Stomach (tissue), 9 donors: Measurements from ENCODE around the gene COP1. TPM values are rescaled to one million over a fixed set of nuclear protein-coding genes. Genes with fewer than 3 reads are reported as not detected.

Experiments
- DNase-seq, 2 donors: peaks; one replicate each; pipeline versions ENCODE4 v3.0.0 to v3.0.0-alpha.2; 2013 to 2019
- H3K27ac ChIP-seq, 5 donors: fragments of 200-600 bp in 4 of 5; sonication (generic) in 4 of 5; one replicate each; pipeline ENCODE4 v1.5.1; 2013 to 2019; ENCODE audit warnings: mild to moderate bottlenecking in 1 of 5, moderate library complexity in 1 of 5
- H3K27me3 ChIP-seq, 3 donors: fragments of 200-600 bp; sonication (generic); one replicate each; pipeline ENCODE4 v1.5.1; 2017 to 2019; ENCODE audit warnings: mixed run types in 1 of 3
- H3K36me3 ChIP-seq, 4 donors: fragments of 200-600 bp; sonication (generic); 1 replicate in 3 of 4; 2 replicates in 1 of 4; pipeline ENCODE4 v1.5.1; 2016 to 2019
- H3K4me1 ChIP-seq, 4 donors: fragments of 200-600 bp; sonication (generic); one replicate each; pipeline ENCODE4 v1.5.1; 2016 to 2019
- H3K4me3 ChIP-seq, 4 donors: fragments of 200-600 bp; sonication (generic) in 3 of 4; one replicate each; pipeline ENCODE4 v1.5.1; 2016 to 2019; ENCODE audit warnings: mild to moderate bottlenecking in 1 of 4
- H3K9me3 ChIP-seq, 4 donors: fragments of 200-600 bp; sonication (generic); one replicate each; pipeline ENCODE4 v1.5.1; 2016 to 2019
- EP300 ChIP-seq: sonication (generic); formaldehyde crosslinking; IDR thresholded peaks from one replicate; pipeline ENCODE4 v1.6.1; 2017; ENCODE audit warnings: antibody characterized with exemption
- POLR2A ChIP-seq, 4 donors: fragments of 450-650 bp; IDR thresholded peaks; one replicate each; pipeline ENCODE4 v1.6.1; 2016; ENCODE audit warnings: antibody characterized with exemption in 4 of 4, control low read depth in 2 of 4, mild to moderate bottlenecking in 1 of 4, moderate library complexity in 1 of 4
- POLR2AphosphoS5 ChIP-seq, 3 donors: sonication (generic); formaldehyde crosslinking; IDR thresholded peaks; one replicate each; pipeline ENCODE4 v1.6.1; 2016; ENCODE audit warnings: antibody characterized with exemption in 3 of 3
- WGBS, 5 donors: extraction: QIAGEN DNeasy Blood & Tissue Kit in 3 of 5; methylation state at CpG; one replicate each; pipeline versions ENCODE4 v1.1.5 to v1.1.7; 2013 to 2018; 5-methylcytosine and 5-hydroxymethylcytosine counted together
- intact Hi-C: fragments of 100-400 bp; cut with DNase I; formaldehyde crosslinking; loops from one replicate; pipeline ENCODE4 v1.15.1; 2023; ENCODE audit warnings: low total_unique reads
- polyA plus RNA-seq, 3 donors: library from polyadenylated mRNA; stranded (reverse); fragments of 200-250 nt; gene quantifications; one replicate each; pipeline ENCODE4 v1.2.3, GENCODE V29; 2013
- total RNA-seq, 5 donors: library from RNA; depleted of rRNA; stranded (reverse); fragments of >200 nt; gene quantifications; one replicate each; pipeline versions ENCODE4 v1.1.0 to v1.2.3, GENCODE V29; 2014 to 2016
- TF ChIP-seq, protein P1 (sequence below), 7 experiments: fragments of 450-650 bp in 4 of 7; fragments of 200-600 bp in 3 of 7; sonication (generic) in 3 of 7; IDR thresholded peaks; one replicate each; pipeline ENCODE4 v1.5.1; 2016 to 2019; ENCODE audit warnings: antibody characterized with exemption in 7 of 7, control low read depth in 2 of 7, mild to moderate bottlenecking in 1 of 7
- donor health status: healthy with polysubstance abuse.
- donor health status: Bipolar disorder and iron deficiency.
- donor health status: healthy.

COP1 gene
- total and polyA plus RNA-seq, 8 donors: 36.2 to 127 (median 55.1) TPM

DNA sequence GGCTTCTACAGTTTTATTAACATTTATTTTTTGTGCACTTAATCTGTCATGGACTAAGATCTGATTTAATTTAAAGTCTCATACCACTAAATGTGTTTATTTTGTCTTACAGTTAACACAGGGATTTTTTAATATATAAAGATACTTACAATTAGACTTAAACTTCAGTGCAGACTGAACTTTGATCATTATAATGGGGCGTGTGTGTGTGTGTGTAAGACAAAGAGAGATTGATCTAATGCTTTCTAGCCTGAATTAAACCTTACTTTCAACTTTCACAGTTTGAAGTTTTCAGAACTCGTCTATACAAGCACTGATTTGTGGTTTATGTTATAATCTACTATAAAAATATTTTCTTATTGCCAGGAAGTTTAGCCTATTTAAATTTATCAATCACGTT lies 150.8 kb downstream of the COP1 start:
- Histone ChIP-seq H3K9me3 (no peaks in the 10 kb centered on the region), H3K27ac (no peak overlapping the region), H3K36me3 (peaks cover 0 to 7% (median 0%) of the 10 kb centered on the region in 4 donors), H3K27me3 (no peaks in the 10 kb centered on the region), H3K4me1 (no peaks in the 10 kb centered on the region), H3K4me3 (no peak overlapping the region)
- DNase-seq: peak in 1 of 2 donors; percentile 8
- intact Hi-C loops: no loop called here
- WGBS, 5 donors: 52 to 63% (median 56%) methylated on average over 3 of the region's 3 CpGs
- TF ChIP-seq POLR2AphosphoS5 (IDR thresholded peaks at IDR 0.05): no peak
- TF ChIP-seq EP300: no peak
- TF ChIP-seq POLR2A (IDR thresholded peaks at IDR 0.05): no peak
- TF ChIP-seq, protein P1, sequence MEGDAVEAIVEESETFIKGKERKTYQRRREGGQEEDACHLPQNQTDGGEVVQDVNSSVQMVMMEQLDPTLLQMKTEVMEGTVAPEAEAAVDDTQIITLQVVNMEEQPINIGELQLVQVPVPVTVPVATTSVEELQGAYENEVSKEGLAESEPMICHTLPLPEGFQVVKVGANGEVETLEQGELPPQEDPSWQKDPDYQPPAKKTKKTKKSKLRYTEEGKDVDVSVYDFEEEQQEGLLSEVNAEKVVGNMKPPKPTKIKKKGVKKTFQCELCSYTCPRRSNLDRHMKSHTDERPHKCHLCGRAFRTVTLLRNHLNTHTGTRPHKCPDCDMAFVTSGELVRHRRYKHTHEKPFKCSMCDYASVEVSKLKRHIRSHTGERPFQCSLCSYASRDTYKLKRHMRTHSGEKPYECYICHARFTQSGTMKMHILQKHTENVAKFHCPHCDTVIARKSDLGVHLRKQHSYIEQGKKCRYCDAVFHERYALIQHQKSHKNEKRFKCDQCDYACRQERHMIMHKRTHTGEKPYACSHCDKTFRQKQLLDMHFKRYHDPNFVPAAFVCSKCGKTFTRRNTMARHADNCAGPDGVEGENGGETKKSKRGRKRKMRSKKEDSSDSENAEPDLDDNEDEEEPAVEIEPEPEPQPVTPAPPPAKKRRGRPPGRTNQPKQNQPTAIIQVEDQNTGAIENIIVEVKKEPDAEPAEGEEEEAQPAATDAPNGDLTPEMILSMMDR (IDR thresholded peaks at IDR 0.05): no peak

DNA sequence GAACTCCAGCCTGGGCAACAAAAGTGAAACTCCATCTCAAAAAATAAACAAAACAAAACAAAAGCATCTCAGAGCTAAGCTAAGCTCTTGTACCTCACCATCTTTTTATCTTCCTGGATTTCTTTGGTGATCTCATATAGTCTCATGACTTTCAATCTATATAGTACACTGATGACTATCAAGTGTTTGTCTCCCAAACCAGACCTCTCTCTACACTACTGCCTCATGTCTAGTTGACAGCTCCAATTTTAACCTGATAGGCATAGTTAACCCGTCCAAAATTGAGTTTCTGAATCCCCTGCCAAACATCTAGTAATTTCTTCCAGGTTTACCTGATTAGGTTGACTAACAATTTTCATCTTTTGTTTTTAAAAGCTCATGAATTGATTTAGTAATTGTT lies 151.7 kb downstream of the COP1 start:
- TF ChIP-seq, protein P1 (IDR thresholded peaks at IDR 0.05): no peak
- no peak for TF ChIP-seq POLR2A (IDR thresholded peaks at IDR 0.05)
- no peak for TF ChIP-seq EP300
- no peaks in the 10 kb centered on the region for H3K9me3 ChIP-seq
- H3K27ac ChIP-seq: no peak overlapping the region
- DNase-seq: no peak
- intact Hi-C loops: no loop called here
- peaks cover 0 to 7% (median 0%) of the 10 kb centered on the region in 4 donors for H3K36me3 ChIP-seq
- H3K27me3 ChIP-seq: no peaks in the 10 kb centered on the region
- 92 to 100% (median 100%) methylated on average over 1 of the region's 1 CpG for WGBS, 5 donors
- no peak overlapping the region for H3K4me3 ChIP-seq
- H3K4me1 ChIP-seq: no peaks in the 10 kb centered on the region

DNA sequence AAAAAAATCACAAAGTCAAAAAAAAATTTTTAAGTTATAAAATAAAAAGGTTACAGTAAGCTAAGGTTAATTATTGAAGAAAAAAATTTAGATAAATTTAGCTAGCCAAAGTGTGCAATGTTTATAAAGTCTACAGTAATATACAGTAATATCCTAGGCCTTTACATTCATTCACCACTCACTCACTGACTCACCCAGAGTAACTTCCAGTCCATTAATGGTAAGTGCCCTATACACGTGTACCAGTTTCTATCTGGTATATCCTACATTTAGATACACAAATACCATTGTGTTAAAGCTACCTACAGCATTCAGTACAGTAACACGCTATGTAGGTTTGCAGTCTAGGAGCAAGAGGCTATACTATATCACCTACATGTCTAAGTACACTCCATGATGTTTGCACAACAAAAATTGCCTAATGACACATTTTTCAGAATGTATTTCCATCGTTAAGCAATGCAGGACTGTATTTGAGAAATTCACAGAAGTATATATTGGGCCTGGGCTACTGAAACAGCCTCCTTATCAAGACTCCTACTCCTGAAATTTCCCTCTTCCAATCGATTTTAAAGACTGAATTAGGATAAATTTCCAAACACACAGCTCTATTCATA lies 155.1 kb downstream of the COP1 start:
- no peaks in the 10 kb centered on the region for H3K27me3 ChIP-seq
- no peak overlapping the region for H3K4me3 ChIP-seq
- no peak overlapping the region for H3K27ac ChIP-seq
- WGBS, 5 donors: 79 to 88% (median 82%) methylated on average over 4 of the region's 4 CpGs
- no peaks in the 10 kb centered on the region for H3K4me1 ChIP-seq
- DNase-seq: no peak
- TF ChIP-seq POLR2A (IDR thresholded peaks at IDR 0.05): no peak
- TF ChIP-seq EP300: no peak
- TF ChIP-seq POLR2AphosphoS5 (IDR thresholded peaks at IDR 0.05): no peak
- TF ChIP-seq, protein P1 (IDR thresholded peaks at IDR 0.05): no peak
- intact Hi-C loops: no loop called here
- H3K9me3 ChIP-seq: no peaks in the 10 kb centered on the region
- H3K36me3 ChIP-seq: peaks cover 0 to 7% (median 2%) of the 10 kb centered on the region in 4 donors

DNA sequence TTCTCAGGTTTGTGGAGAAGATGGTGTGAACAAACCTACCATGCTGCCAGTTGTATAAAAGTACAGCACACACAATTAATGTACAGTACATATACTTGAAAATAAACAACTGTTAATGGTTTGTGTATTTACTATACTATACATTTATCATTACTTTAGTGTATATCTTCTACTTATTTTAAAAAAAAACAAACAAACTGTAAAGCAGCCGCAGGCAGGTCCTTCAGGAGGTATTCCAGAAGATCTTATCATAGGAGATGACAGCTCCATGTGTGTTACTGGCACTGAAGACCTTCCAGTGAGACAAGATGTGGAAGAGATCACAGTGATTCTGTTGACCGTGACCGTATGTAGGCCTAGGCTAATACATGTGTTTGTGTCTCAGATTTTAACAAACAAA lies 155.7 kb downstream of the COP1 start:
- Histone ChIP-seq H3K4me1 (no peaks in the 10 kb centered on the region), H3K36me3 (peaks cover 0 to 7% (median 2%) of the 10 kb centered on the region in 4 donors), H3K9me3 (no peaks in the 10 kb centered on the region), H3K4me3 (no peak overlapping the region), H3K27me3 (no peaks in the 10 kb centered on the region), H3K27ac (no peak overlapping the region)
- intact Hi-C loops: no loop called here
- TF ChIP-seq, protein P1 (IDR thresholded peaks at IDR 0.05): no peak
- TF ChIP-seq EP300: no peak
- no peak for TF ChIP-seq POLR2A (IDR thresholded peaks at IDR 0.05)
- no peak for TF ChIP-seq POLR2AphosphoS5 (IDR thresholded peaks at IDR 0.05)
- no peak for DNase-seq
- 91 to 99% (median 95%) methylated on average over 3 of the region's 3 CpGs for WGBS, 5 donors
